Vagina (tissue), 2 donors: ENCODE measurements around the gene IL17RA. TPM values are rescaled to one million over a fixed set of nuclear protein-coding genes. Genes with fewer than 3 reads are reported as not detected.

Experiments
- DNase-seq, 2 donors: peaks; one replicate each; pipeline ENCODE4 v3.0.0-alpha.2; 2017; ENCODE audit errors: extremely low spot score in 2 of 2
- H3K27ac ChIP-seq: fragments of 200-600 bp; sonication (generic); one replicate; pipeline ENCODE4 v1.5.1; 2019
- H3K27me3 ChIP-seq: fragments of 200-600 bp; sonication (generic); one replicate; pipeline ENCODE4 v1.5.1; 2019
- H3K36me3 ChIP-seq, 2 donors: fragments of 200-600 bp; sonication (generic); one replicate each; pipeline ENCODE4 v1.5.1; 2017 to 2019
- H3K4me1 ChIP-seq: fragments of 200-600 bp; sonication (generic); one replicate; pipeline ENCODE4 v1.5.1; 2019
- H3K4me3 ChIP-seq, 2 donors: fragments of 200-600 bp; sonication (generic); 1 replicate in 1 of 2; 2 replicates in 1 of 2; pipeline ENCODE4 v1.5.1; 2016 to 2019
- H3K9me3 ChIP-seq: fragments of 200-600 bp; sonication (generic); one replicate; pipeline ENCODE4 v1.5.1; 2019
- CTCF ChIP-seq, 3 experiments: fragments of 450-650 bp in 2 of 3; fragments of 200-600 bp in 1 of 3; sonication (generic) in 1 of 3; IDR thresholded peaks; one replicate each; pipeline ENCODE4 v1.5.1; 2017 to 2019; ENCODE audit warnings: antibody characterized with exemption in 3 of 3, mild to moderate bottlenecking in 2 of 3, moderate library complexity in 2 of 3
- POLR2A ChIP-seq, 2 donors: fragments of 450-650 bp; IDR thresholded peaks; one replicate each; pipeline ENCODE4 v1.6.1; 2017; ENCODE audit warnings: antibody characterized with exemption in 2 of 2, mild to moderate bottlenecking in 2 of 2, moderate library complexity in 2 of 2
- POLR2AphosphoS5 ChIP-seq, 2 donors: sonication (generic); formaldehyde crosslinking; IDR thresholded peaks; one replicate each; pipeline ENCODE4 v1.9.0; 2017; ENCODE audit warnings: antibody characterized with exemption in 2 of 2, mild to moderate bottlenecking in 2 of 2, low read depth in 1 of 2; ENCODE audit not compliant: insufficient read depth in 1 of 2
- intact Hi-C: fragments of 100-400 bp; cut with DNase I; formaldehyde crosslinking; loops from one replicate; pipeline ENCODE4 v1.15.1; 2023
- total RNA-seq: library from RNA; depleted of rRNA; stranded (reverse); fragments of >200 nt; gene quantifications from one replicate; pipeline ENCODE4 v1.2.3, GENCODE V29; 2016

Gene IL17RA
- total RNA-seq, 1 donor from 2014 or later = 13.3 TPM

- Histone ChIP-seq H3K9me3 (no peaks in the 10 kb centered on the region), H3K4me3 (no peak overlapping the region), H3K27ac (no peak overlapping the region), H3K4me1 (peaks cover 49% of the 10 kb centered on the region), H3K27me3 (no peaks in the 10 kb centered on the region), H3K36me3 (no peaks in the 10 kb centered on the region)
- TF ChIP-seq POLR2AphosphoS5 (IDR thresholded peaks at IDR 0.05; ENCODE audit: insufficient read depth in 1 of 2, low read depth in 1 of 2) (no peak), CTCF (IDR thresholded peaks at IDR 0.05) (no peak), POLR2A (IDR thresholded peaks at IDR 0.05) (no peak)
- intact Hi-C loops = no loop called here
- DNase-seq = no peak
Observed at GRCh38 chr22:17155941-17156340, 71.1 kb downstream of the IL17RA start.

GRCh38 chr22:17157714-17158113 lies 72.9 kb downstream of the IL17RA start:
- Histone ChIP-seq H3K4me1 (peaks cover 46% of the 10 kb centered on the region), H3K27ac (no peak overlapping the region), H3K36me3 (no peaks in the 10 kb centered on the region), H3K9me3 (no peaks in the 10 kb centered on the region), H3K4me3 (peak overlapping the region; percentile 60 to 82), H3K27me3 (no peaks in the 10 kb centered on the region)
- intact Hi-C loops = no loop called here
- DNase-seq = no peak
- TF ChIP-seq POLR2A (IDR thresholded peaks at IDR 0.05) = no peak
- no peak for TF ChIP-seq CTCF (IDR thresholded peaks at IDR 0.05)
- TF ChIP-seq POLR2AphosphoS5 (IDR thresholded peaks at IDR 0.05; ENCODE audit: insufficient read depth in 1 of 2, low read depth in 1 of 2) = no peak

GRCh38 chr22:17158176-17158567 lies 73.4 kb downstream of the IL17RA start:
- no peak for TF ChIP-seq CTCF (IDR thresholded peaks at IDR 0.05)
- no peak for TF ChIP-seq POLR2A (IDR thresholded peaks at IDR 0.05)
- TF ChIP-seq POLR2AphosphoS5 (IDR thresholded peaks at IDR 0.05; ENCODE audit: insufficient read depth in 1 of 2, low read depth in 1 of 2) = no peak
- Histone ChIP-seq H3K36me3 (no peaks in the 10 kb centered on the region), H3K27me3 (no peaks in the 10 kb centered on the region), H3K4me1 (peaks cover 42% of the 10 kb centered on the region), H3K9me3 (no peaks in the 10 kb centered on the region), H3K4me3 (peak overlapping the region; percentile 60 to 82), H3K27ac (peak overlapping the region; percentile 85)
- no peak for DNase-seq
- intact Hi-C loops = no loop called here

GRCh38 chr22:17158568-17159503 lies 74.0 kb downstream of the IL17RA start, which contains the start of gene HDHD5:
Gene HDHD5, minus strand, starts transcription at chr22:17159277. Its CDS starts 26 bp downstream, at chr22:17159251.
- intact Hi-C loops = no loop called here
- H3K9me3 ChIP-seq = no peaks in the 10 kb centered on the region
- peak in 1 of 2 donors; percentile 58 for TF ChIP-seq POLR2AphosphoS5 (IDR thresholded peaks at IDR 0.05; ENCODE audit: insufficient read depth in 1 of 2, low read depth in 1 of 2)
- TF ChIP-seq CTCF (IDR thresholded peaks at IDR 0.05) = no peak
- peak in 1 of 2 donors; percentile 42 for TF ChIP-seq POLR2A (IDR thresholded peaks at IDR 0.05)
- peak within 1 kb of the TSS; percentile 85 for H3K27ac ChIP-seq
- H3K4me3 ChIP-seq = peak within 1 kb of the TSS; percentile 60 to 82
- H3K27me3 ChIP-seq = no peaks in the 10 kb centered on the region
- DNase-seq = no peak
- peaks cover 39% of the 10 kb centered on the region for H3K4me1 ChIP-seq
- no peaks in the 10 kb centered on the region for H3K36me3 ChIP-seq

DNA sequence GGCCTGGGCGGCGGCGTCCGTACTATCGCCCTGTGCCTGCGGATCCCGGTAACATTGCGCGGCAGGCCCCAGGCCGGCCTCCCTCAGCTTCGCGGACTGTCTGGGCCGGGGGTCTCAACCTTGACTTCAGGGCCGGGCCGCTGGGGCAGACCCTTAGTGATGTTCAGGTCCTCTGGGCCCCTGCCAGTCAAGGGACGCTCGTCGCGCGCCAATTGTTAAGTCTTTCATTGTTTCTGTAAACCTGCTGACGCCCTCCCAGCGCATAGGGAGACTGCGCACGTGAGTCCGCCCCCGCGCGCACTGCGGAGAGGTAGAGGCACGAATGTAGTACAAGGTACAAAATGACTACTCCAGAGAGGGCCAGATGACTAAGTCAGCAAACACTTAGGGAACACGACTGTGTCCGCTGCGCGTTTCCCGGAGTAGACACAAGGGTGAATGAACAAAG lies 74.7 kb downstream of the IL17RA start:
- TF ChIP-seq CTCF (IDR thresholded peaks at IDR 0.05) (no peak), POLR2AphosphoS5 (IDR thresholded peaks at IDR 0.05; ENCODE audit: insufficient read depth in 1 of 2, low read depth in 1 of 2) (peak in 1 of 2 donors; percentile 49), POLR2A (IDR thresholded peaks at IDR 0.05) (no peak)
- Histone ChIP-seq H3K27ac (peak overlapping the region; percentile 85), H3K4me1 (peaks cover 39% of the 10 kb centered on the region), H3K27me3 (no peaks in the 10 kb centered on the region), H3K9me3 (no peaks in the 10 kb centered on the region), H3K36me3 (no peaks in the 10 kb centered on the region), H3K4me3 (peak overlapping the region; percentile 60 to 82)
- intact Hi-C loops = no loop called here
- no peak for DNase-seq
